Non-pigmented ciliary epithelial cell (primary cell): Measurements from ENCODE around the gene NUMB.

Source experiments
- DNase-seq: peaks from one replicate; pipeline ENCODE4 v3.0.0-alpha.2; 2010; ENCODE audit warnings: low read depth

Gene NUMB

GRCh38 chr14:73261075-73261474, 197.3 kb downstream of the NUMB start:
- no peak for DNase-seq

- DNase-seq = no peak
Measured at GRCh38 chr14:73260574-73260973, 197.8 kb downstream of the NUMB start.

GRCh38 chr14:73259837-73260236, 198.5 kb downstream of the NUMB start:
- DNase-seq = no peak

- no peak for DNase-seq
Measured at GRCh38 chr14:73258845-73259611, 199.3 kb downstream of the NUMB start.

- no peak for DNase-seq
Measured at GRCh38 chr14:73258076-73258475, 200.3 kb downstream of the NUMB start.

GRCh38 chr14:73255693-73256225, 202.6 kb downstream of the NUMB start:
- no peak for DNase-seq

- DNase-seq = no peak
Measured at GRCh38 chr14:73255005-73255400, 203.3 kb downstream of the NUMB start.

- no peak for DNase-seq
Measured at GRCh38 chr14:73254247-73255004, 203.9 kb downstream of the NUMB start.

- no peak for DNase-seq
Measured at GRCh38 chr14:73253721-73254120, 204.6 kb downstream of the NUMB start.

GRCh38 chr14:73253323-73253610, 205.1 kb downstream of the NUMB start:
- no peak for DNase-seq

- no peak for DNase-seq
Measured at GRCh38 chr14:73252491-73253322, 205.6 kb downstream of the NUMB start.

GRCh38 chr14:73251516-73252215, 206.7 kb downstream of the NUMB start:
- DNase-seq = no peak

GRCh38 chr14:73250781-73251500, 207.4 kb downstream of the NUMB start:
- no peak for DNase-seq

GRCh38 chr14:73250317-73250713, 208.0 kb downstream of the NUMB start:
- no peak for DNase-seq

- DNase-seq = no peak
Measured at GRCh38 chr14:73249564-73250316, 208.6 kb downstream of the NUMB start.

GRCh38 chr14:73249108-73249507, 209.2 kb downstream of the NUMB start:
- no peak for DNase-seq

GRCh38 chr14:73248108-73248868, 210.1 kb downstream of the NUMB start:
- peak; percentile 23 for DNase-seq

GRCh38 chr14:73246387-73247150, 211.8 kb downstream of the NUMB start:
- DNase-seq = no peak
